GM12865 (cell line): ENCODE measurements around the gene ST8SIA4.

Experiments used
- DNase-seq: peaks from one replicate; pipeline ENCODE4 v3.0.0; 2010; ENCODE audit warnings: low read depth
- H3K4me3 ChIP-seq: 2 replicates; pipeline ENCODE4 v1.5.1; 2011; ENCODE audit warnings: mild to moderate bottlenecking, low read depth, low read length, control low read depth
- CTCF ChIP-seq: IDR thresholded peaks from 2 replicates; pipeline ENCODE4 v1.5.1; 2011; ENCODE audit warnings: low read length, control low read depth, low read depth, inconsistent platforms; ENCODE audit not compliant: insufficient read depth; ENCODE audit errors: missing control alignments

The ST8SIA4 gene

GRCh38 chr5:100772548-100772947 is 130.5 kb downstream of the ST8SIA4 start:
- no peak overlapping the region for H3K4me3 ChIP-seq
- no peak for TF ChIP-seq CTCF
- DNase-seq: no peak

- H3K4me3 ChIP-seq: no peak overlapping the region
Observed at GRCh38 chr5:100772006-100772405, 131.1 kb downstream of the ST8SIA4 start.

GRCh38 chr5:100771181-100771580 is 131.9 kb downstream of the ST8SIA4 start:
- peak; percentile 10 for DNase-seq
- no peak for TF ChIP-seq CTCF

More at GRCh38 chr5:100772006-100772405, 131.1 kb downstream of the ST8SIA4 start:
- no peak for TF ChIP-seq CTCF
- no peak for DNase-seq

GRCh38 chr5:100768221-100768620 is 134.9 kb downstream of the ST8SIA4 start:
- no peak overlapping the region for H3K4me3 ChIP-seq
- no peak for TF ChIP-seq CTCF
- DNase-seq: no peak

More at GRCh38 chr5:100771181-100771580, 131.9 kb downstream of the ST8SIA4 start:
- H3K4me3 ChIP-seq: no peak overlapping the region

- DNase-seq: no peak
- TF ChIP-seq CTCF: no peak
Observed at GRCh38 chr5:100762995-100763394, 140.1 kb downstream of the ST8SIA4 start.

GRCh38 chr5:100762108-100762507 is 141.0 kb downstream of the ST8SIA4 start:
- H3K4me3 ChIP-seq: no peak overlapping the region
- no peak for DNase-seq
- TF ChIP-seq CTCF: no peak

More at GRCh38 chr5:100762995-100763394, 140.1 kb downstream of the ST8SIA4 start:
- H3K4me3 ChIP-seq: no peak overlapping the region

GRCh38 chr5:100761192-100761591 is 141.9 kb downstream of the ST8SIA4 start:
- TF ChIP-seq CTCF: no peak
- no peak overlapping the region for H3K4me3 ChIP-seq
- no peak for DNase-seq
